H1 (cell line): ENCODE data around the gene P3H2. TPM values are rescaled to one million over a fixed set of nuclear protein-coding genes. Genes with fewer than 3 reads are reported as not detected.

Experiments used
- RAD21 ChIP-seq, 2 experiments: IDR thresholded peaks in 1 of 2; conservative IDR thresholded peaks in 1 of 2; 2 replicates each; pipeline ENCODE4 v1.6.1; 2011; ENCODE audit warnings: low read depth in 2 of 2, low read length in 2 of 2, improper control_type of control experiment in 1 of 2, inconsistent platforms in 1 of 2, mild to moderate bottlenecking in 1 of 2, moderate library complexity in 1 of 2
- TAF7 ChIP-seq: optimal IDR thresholded peaks from 2 replicates; pipeline ENCODE3; 2011; ENCODE audit warnings: low read depth, mild to moderate bottlenecking, inconsistent platforms, low read length, moderate library complexity, borderline replicate concordance
- polyA plus RNA-seq, 7 experiments: library from polyadenylated mRNA; depleted of rRNA in 3 of 7; stranded (reverse) in 5 of 7; unstranded in 2 of 7; fragments of >200 nt in 5 of 7; fragments of 200-250 nt in 2 of 7; gene quantifications; 1 replicate in 5 of 7; 2 replicates in 1 of 7; 4 replicates in 1 of 7; pipeline versions ENCODE4 v1.2.1 to v1.2.3, GENCODE V29; 2011 to 2013; ENCODE audit warnings: missing spikeins in 2 of 7, mixed read lengths in 2 of 7
- total RNA-seq: library from RNA; stranded (reverse); fragmentation: NEBNext Ultra II Directional; extraction: Animal tissue kit (Norgen Biotek cat#: 25700); gene quantifications from 2 replicates; pipeline ENCODE4 v1.2.1, GENCODE V29; 2021

P3H2 gene
- total and polyA plus RNA-seq, 2 of the 8 experiments (the other 6 are each of a cell fraction or from before 2014, with no cell fraction given), result 40.5 to 60.4 TPM

GRCh38 chr3:190166948-190167347, 46.3 kb upstream of the P3H2 start (continued):
- no peak for TF ChIP-seq TAF7
- TF ChIP-seq RAD21 (IDR thresholded peaks at IDR 0.05 in 1 of 2, conservative IDR thresholded peaks at IDR 0.05 in 1 of 2; ENCODE audit: low read depth in 2 of 2, low read length in 2 of 2), result no peak
